Pancreas (tissue), 10 donors: ENCODE measurements around the gene PGAP3. TPM values are rescaled to one million over a fixed set of nuclear protein-coding genes. Genes with fewer than 3 reads are reported as not detected.

ENCODE experiments used
- ATAC-seq, 4 donors: fragments of 200-7000 bp; cut with Tn5 transposase; one replicate each; pipeline versions ENCODE4 v1.8.0 to v1.9.1; 2020; ENCODE audit warnings: mild to moderate bottlenecking in 4 of 4, moderate library complexity in 4 of 4
- DNase-seq, 6 donors: peaks; one replicate each; pipeline ENCODE4 v3.0.0-alpha.2; 2020
- FAIRE-seq: peaks from 2 replicates; lab custom pipeline; 2012; peaks lifted over from hg19 to GRCh38; lab: Jason Lieb, UNC
- H3K27ac ChIP-seq, 4 donors: fragments of 200-600 bp; sonication (generic); 1 replicate in 3 of 4; 2 replicates in 1 of 4; pipeline versions ENCODE4 v1.5.0 to v1.8.0; 2020
- H3K27me3 ChIP-seq, 4 donors: fragments of 200-600 bp; one replicate each; pipeline ENCODE4 v1.8.0; 2021
- H3K36me3 ChIP-seq, 3 donors: fragments of 200-600 bp; sonication (generic) in 1 of 3; one replicate each; pipeline versions ENCODE4 v1.5.0 to v1.8.0; 2020 to 2021
- H3K4me1 ChIP-seq, 3 donors: fragments of 200-600 bp; one replicate each; pipeline ENCODE4 v1.8.0; 2021
- H3K4me3 ChIP-seq, 4 donors: fragments of 200-600 bp; sonication (generic) in 2 of 4; one replicate each; pipeline versions ENCODE4 v1.5.0 to v1.8.0; 2020 to 2021
- H3K9me3 ChIP-seq, 4 donors: fragments of 200-600 bp; one replicate each; pipeline ENCODE4 v1.8.0; 2021
- WGBS, 2 donors: extraction: QIAGEN DNeasy Blood & Tissue Kit; methylation state at CpG; one replicate each; pipeline ENCODE4 v1.1.7; 2013; 5-methylcytosine and 5-hydroxymethylcytosine counted together
- intact Hi-C, 3 donors: fragments of 100-400 bp; cut with DNase I; formaldehyde crosslinking; loops; one replicate each; pipeline versions ENCODE4 v1.11.1 to v1.14.2; 2022
- polyA plus RNA-seq, 2 donors: library from polyadenylated mRNA; stranded (reverse); fragments of 200-250 nt; gene quantifications; one replicate each; pipeline ENCODE4 v1.2.3, GENCODE V29; 2013
- total RNA-seq, 6 donors: library from RNA; stranded (reverse); fragmentation: NEBNext Ultra II Directional in 4 of 6; extraction: Animal tissue kit (Norgen Biotek cat#: 25700) in 4 of 6; gene quantifications; one replicate each; pipeline versions ENCODE4 v1.2.1 to v1.2.4, GENCODE V29; 2021 to 2023
- TF ChIP-seq, protein P1 (sequence below), 4 donors: fragments of 200-600 bp; sonication (generic) in 3 of 4; IDR thresholded peaks; one replicate each; pipeline versions ENCODE4 v1.5.0 to v1.8.0; 2021; ENCODE audit warnings: antibody characterized with exemption in 4 of 4
- donor health status: healthy with polysubstance abuse.
- donor health status: DM: no; HTN: no; CAD: no; lungs with moderate emphysema.
- donor health status: DM: no; HTN: no; CAD: no.
- donor health status: control.
- donor health status: control.
- donor health status: Bipolar disorder and iron deficiency.
- donor health status: DM: yes; HTN: yes; CAD: no.
- donor health status: DM: no; HTN: no; CAD: no.
- donor health status: DM: no; HTN: no; CAD: no.
- donor health status: DM: yes; HTN: yes; CAD: no.

PGAP3 gene
- total and polyA plus RNA-seq, 8 donors: 19.4 to 46.3 (median 26.9) TPM

DNA sequence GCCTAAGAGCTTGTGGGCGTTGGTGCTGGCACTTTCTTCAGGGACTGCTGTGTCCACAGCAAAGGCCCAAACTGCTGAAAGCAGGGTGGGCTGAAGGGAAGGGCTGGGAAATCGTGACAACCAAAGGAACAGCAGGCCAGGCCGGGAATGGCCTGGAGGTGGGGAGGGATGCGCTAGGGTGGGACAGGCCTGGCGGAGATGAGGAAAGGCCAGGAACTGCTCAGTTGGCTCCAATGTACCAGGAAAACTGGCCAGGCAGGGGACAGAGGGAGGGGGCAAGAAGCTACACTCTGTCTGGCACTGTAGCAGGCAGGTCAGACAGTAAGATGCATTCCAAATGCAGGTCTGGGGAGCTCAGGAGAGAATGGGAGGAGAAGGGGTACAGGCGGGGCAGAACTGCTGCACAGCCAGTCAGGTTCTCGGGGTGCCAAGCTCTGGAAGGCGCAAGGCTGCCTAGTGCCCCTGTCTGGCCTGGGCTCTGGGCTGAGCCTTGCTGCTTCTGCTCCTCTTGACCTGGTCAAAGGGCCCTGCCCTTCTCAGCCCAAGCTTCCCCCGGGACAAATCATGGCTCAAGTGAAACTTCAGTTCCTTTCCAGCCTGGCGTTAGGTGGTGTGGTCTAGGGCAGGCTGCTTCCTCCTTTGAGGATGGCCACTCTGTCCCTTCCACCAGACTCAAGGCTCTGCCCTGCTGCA lies 12.3 kb downstream of the PGAP3 start:
- ATAC-seq: no peak
- H3K4me3 ChIP-seq: no peak overlapping the region
- H3K9me3 ChIP-seq: no peaks in the 10 kb centered on the region
- peaks cover 0 to 4% (median 0%) of the 10 kb centered on the region in 4 donors for H3K27me3 ChIP-seq
- 76 to 79% methylated on average over 10 of the region's 10 CpGs for WGBS, 2 donors
- no peak for FAIRE-seq
- H3K27ac ChIP-seq: peak overlapping the region; percentile 22 to 71 (median 59)
- DNase-seq: peak in 2 of 6 donors; percentile 13 to 59
- intact Hi-C loops: no loop called here
- H3K4me1 ChIP-seq: peaks cover 0 to 8% (median 5%) of the 10 kb centered on the region in 3 donors
- TF ChIP-seq, protein P1, sequence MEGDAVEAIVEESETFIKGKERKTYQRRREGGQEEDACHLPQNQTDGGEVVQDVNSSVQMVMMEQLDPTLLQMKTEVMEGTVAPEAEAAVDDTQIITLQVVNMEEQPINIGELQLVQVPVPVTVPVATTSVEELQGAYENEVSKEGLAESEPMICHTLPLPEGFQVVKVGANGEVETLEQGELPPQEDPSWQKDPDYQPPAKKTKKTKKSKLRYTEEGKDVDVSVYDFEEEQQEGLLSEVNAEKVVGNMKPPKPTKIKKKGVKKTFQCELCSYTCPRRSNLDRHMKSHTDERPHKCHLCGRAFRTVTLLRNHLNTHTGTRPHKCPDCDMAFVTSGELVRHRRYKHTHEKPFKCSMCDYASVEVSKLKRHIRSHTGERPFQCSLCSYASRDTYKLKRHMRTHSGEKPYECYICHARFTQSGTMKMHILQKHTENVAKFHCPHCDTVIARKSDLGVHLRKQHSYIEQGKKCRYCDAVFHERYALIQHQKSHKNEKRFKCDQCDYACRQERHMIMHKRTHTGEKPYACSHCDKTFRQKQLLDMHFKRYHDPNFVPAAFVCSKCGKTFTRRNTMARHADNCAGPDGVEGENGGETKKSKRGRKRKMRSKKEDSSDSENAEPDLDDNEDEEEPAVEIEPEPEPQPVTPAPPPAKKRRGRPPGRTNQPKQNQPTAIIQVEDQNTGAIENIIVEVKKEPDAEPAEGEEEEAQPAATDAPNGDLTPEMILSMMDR (IDR thresholded peaks at IDR 0.05): no peak
- H3K36me3 ChIP-seq: no peaks in the 10 kb centered on the region

DNA sequence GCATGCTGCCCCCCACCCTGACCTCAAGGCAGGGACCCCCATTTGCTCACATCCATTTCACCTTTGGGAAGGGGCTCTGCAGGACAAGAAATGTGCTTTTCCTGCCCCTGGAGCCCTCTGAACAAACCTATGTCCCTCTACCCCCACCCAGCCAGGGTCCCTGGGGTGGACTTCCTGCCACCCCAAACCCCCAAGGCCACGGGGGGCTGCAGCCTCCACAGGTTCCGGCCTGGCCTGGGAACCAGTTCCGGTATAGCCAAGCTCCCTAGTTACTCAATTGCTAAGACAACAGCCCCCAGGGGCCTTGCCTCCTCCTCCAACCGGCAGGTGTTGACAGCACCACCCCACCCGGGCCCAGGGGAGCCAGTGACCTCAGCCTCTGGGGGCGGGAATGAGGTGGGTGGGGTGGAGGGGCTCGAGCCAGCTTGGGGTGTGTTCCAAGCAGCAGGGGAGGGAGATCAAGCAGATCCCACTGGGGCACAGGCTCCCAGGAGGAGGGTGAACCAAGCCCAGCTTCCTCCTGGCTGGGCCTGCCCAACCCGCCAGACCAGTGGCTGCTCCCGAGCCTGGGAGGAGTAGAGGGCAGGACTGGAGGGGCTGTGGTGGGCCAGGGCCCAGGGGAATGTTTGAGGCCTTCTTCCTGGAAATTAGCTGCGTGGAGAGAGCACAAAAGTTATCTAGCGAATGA lies 13.0 kb downstream of the PGAP3 start:
- TF ChIP-seq, protein P1 (IDR thresholded peaks at IDR 0.05): no peak
- ATAC-seq (peak; percentile 52 to 70 (median 62)), DNase-seq (peak in 5 of 6 donors; percentile 48 to 83 (median 60)), FAIRE-seq (no peak)
- Histone ChIP-seq H3K27me3 (peaks cover 0 to 4% (median 0%) of the 10 kb centered on the region in 4 donors), H3K4me1 (peaks cover 0 to 8% (median 5%) of the 10 kb centered on the region in 3 donors), H3K27ac (peak overlapping the region; percentile 50 to 71 (median 60)), H3K9me3 (no peaks in the 10 kb centered on the region), H3K36me3 (no peaks in the 10 kb centered on the region), H3K4me3 (no peak overlapping the region)
- 40 to 42% methylated on average over 11 of the region's 11 CpGs for WGBS, 2 donors
- intact Hi-C loops: no loop called here

DNA sequence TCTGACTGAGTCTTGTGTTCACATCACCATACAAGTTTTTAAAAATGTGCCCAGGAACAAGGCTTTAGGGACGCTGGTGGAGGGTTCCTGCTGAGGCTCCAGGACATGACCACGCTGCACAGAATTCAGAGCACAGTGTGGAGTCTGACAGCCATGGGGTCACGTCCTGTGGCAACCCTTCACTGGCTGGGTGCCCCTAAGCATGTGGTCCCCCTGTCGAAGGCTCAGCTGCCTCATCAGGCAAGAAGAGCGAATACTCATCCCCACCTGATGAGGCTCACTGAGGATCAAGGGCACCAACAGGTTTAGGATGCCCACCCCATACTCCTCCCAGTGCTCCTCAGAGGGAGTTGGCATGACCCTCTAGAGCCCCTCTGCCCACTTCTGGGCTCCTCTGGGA lies 13.7 kb downstream of the PGAP3 start:
- no peak for FAIRE-seq
- peak in 1 of 6 donors; percentile 38 for DNase-seq
- H3K27me3 ChIP-seq: peaks cover 0 to 4% (median 0%) of the 10 kb centered on the region in 4 donors
- H3K4me1 ChIP-seq: peaks cover 0 to 8% (median 5%) of the 10 kb centered on the region in 3 donors
- ATAC-seq: no peak
- TF ChIP-seq, protein P1 (IDR thresholded peaks at IDR 0.05): no peak
- H3K9me3 ChIP-seq: no peaks in the 10 kb centered on the region
- WGBS, 2 donors: 73% methylated on average over 5 of the region's 5 CpGs
- intact Hi-C loops: no loop called here
- H3K36me3 ChIP-seq: no peaks in the 10 kb centered on the region
- H3K27ac ChIP-seq: peak overlapping the region; percentile 50 to 71 (median 60)
- no peak overlapping the region for H3K4me3 ChIP-seq

DNA sequence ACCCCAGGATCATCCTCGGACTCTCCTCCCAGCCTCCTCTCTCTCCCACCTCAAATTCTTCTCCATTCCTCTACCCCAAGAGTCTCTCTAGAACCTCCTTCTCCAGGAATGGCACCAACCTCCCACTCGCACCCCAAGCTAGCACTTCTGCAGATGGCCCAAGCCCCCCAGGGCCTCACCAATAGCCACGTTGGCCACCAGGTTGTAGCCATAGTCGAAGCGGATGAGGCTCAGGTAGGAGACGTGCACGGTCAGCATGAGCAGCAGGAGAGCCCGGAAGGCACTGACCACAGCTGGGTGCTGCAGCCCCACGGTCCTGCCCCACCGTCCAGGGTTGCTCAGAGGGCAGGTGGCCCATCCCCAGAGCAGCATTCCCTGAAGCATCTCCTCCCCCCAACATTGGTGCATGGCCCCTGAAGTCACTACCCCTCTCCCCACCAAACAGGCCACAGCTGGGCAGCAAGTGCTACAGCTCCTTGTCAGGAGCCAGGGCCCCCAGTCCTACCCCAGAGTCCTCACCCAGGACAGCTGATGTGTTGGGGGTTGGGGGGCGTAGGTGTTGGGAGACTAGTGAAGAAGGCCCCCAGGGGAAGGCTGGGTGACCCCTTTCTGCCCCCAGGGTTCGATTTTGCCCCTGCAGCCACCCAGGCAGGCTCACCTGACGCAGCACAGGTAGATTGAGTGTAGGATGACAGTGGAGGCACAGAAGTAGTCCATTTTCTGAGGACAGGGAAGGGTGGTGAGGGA lies 14.3 kb downstream of the PGAP3 start:
- intact Hi-C loops: no loop called here
- peaks cover under 1 to 8% (median 5%) of the 10 kb centered on the region in 3 donors for H3K4me1 ChIP-seq

More for the DNA sequence above, 14.3 kb downstream of the PGAP3 start:
- no peak for FAIRE-seq
- H3K9me3 ChIP-seq: no peaks in the 10 kb centered on the region
- TF ChIP-seq, protein P1 (IDR thresholded peaks at IDR 0.05): no peak
- WGBS, 2 donors: 66 to 76% methylated on average over 13 of the region's 13 CpGs
- no peak for ATAC-seq
- DNase-seq: peak in 1 of 6 donors; percentile 56
- H3K27ac ChIP-seq: no peak overlapping the region
- H3K4me3 ChIP-seq: no peak overlapping the region
- no peaks in the 10 kb centered on the region for H3K36me3 ChIP-seq
- H3K27me3 ChIP-seq: peaks cover 0 to 4% (median 0%) of the 10 kb centered on the region in 4 donors
